Fibroblast of mammary gland (primary cell): ENCODE measurements around the gene HSF2.

Experiments
- DNase-seq: peaks from one replicate; pipeline ENCODE4 v3.0.0-alpha.2; 2010; ENCODE audit warnings: low read depth
- H3K4me3 ChIP-seq: 2 replicates; pipeline ENCODE4 v1.5.1; 2011; ENCODE audit warnings: low read depth, mild to moderate bottlenecking, low read length, moderate library complexity; ENCODE audit not compliant: control insufficient read depth
- TF ChIP-seq, protein P1 (sequence below): conservative IDR thresholded peaks from 2 replicates; pipeline ENCODE4 v1.5.1; 2011; ENCODE audit warnings: low read depth, low read length, inconsistent platforms; ENCODE audit not compliant: control insufficient read depth, insufficient read depth

The HSF2 gene

DNA sequence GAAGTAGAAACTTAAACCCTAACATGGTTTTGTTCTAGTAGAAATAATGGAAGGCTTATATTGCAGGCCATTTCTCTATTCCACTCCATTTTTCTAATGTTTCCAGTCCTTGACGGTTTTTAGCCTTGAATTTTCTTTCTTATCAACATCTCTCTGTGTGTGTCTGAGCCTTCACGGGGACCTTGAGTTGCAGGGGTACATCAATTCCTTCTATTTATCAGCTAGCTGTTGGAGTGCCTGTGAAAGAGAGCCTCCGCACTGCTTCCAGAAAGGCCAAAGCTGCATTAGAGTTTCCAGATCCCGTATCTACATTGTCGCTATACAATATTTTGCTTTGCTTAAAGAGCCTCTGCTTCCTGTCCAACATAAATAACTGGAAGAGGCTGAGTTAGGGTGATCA lies 5.4 kb upstream of the HSF2 start:
- TF ChIP-seq, protein P1, sequence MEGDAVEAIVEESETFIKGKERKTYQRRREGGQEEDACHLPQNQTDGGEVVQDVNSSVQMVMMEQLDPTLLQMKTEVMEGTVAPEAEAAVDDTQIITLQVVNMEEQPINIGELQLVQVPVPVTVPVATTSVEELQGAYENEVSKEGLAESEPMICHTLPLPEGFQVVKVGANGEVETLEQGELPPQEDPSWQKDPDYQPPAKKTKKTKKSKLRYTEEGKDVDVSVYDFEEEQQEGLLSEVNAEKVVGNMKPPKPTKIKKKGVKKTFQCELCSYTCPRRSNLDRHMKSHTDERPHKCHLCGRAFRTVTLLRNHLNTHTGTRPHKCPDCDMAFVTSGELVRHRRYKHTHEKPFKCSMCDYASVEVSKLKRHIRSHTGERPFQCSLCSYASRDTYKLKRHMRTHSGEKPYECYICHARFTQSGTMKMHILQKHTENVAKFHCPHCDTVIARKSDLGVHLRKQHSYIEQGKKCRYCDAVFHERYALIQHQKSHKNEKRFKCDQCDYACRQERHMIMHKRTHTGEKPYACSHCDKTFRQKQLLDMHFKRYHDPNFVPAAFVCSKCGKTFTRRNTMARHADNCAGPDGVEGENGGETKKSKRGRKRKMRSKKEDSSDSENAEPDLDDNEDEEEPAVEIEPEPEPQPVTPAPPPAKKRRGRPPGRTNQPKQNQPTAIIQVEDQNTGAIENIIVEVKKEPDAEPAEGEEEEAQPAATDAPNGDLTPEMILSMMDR, result no peak
- H3K4me3 ChIP-seq, result no peak overlapping the region
- no peak for DNase-seq

- DNase-seq, result no peak
- peak overlapping the region; percentile 28 for H3K4me3 ChIP-seq
These were observed 451 bp upstream of the HSF2 start for GRCh38 chr6:122399055-122399347.

DNA sequence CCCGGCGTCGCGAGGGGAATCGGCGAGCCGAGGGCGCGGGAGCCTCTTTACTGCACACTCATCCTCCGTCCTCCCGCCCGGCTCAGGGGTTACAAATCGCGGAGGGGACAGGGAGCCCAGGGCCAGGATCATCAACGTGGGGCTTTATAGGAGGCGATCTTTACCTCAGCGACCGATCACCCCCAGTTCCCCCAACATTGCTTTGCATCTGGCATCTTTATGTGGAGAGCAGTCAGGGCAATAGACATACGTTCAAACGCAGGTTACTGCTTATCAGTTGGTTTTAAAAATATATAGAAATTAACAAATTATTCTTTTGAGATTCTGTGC lies 634 bp downstream of the HSF2 start:
- peak; percentile 14 for DNase-seq
- TF ChIP-seq, protein P1, result no peak
- H3K4me3 ChIP-seq, result peak overlapping the region; percentile 91

More at GRCh38 chr6:122399055-122399347, 451 bp upstream of the HSF2 start:
- TF ChIP-seq, protein P1, result no peak

DNA sequence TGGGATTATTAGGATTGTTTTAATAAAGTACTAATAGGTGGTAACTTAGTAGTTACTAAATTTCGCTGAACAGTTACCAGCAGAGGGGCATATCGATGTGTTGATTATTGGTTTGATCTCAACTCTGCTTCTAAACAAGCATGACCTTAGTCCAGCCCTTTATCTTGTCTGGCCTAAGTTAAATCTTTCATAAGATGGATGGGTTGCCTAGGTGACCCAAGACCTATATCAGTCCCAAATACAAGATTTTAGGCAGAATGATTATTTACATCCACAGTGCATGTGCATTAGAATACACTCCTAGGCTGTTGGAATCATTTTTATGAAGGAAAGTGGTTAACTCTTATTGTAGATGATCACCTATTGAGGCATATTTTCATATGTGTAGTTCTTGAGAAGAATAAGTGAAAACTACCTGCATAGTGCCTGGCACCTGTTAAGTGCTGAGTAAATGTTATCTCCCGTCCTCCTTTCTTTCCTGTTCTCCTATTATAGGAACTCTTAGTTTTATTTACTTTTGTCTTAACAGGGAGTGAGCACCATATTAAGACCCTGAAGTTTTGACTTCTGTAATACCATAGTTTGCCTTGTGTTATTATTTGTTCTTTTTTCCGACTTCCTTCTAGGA lies 1.1 kb downstream of the HSF2 start:
- DNase-seq, result peak; percentile 12
- TF ChIP-seq, protein P1, result no peak
- peak overlapping the region; percentile 91 for H3K4me3 ChIP-seq

- TF ChIP-seq, protein P1, result no peak
- no peak overlapping the region for H3K4me3 ChIP-seq
- DNase-seq, result no peak
These were observed 1.7 kb downstream of the HSF2 start for GRCh38 chr6:122401104-122401503.

DNA sequence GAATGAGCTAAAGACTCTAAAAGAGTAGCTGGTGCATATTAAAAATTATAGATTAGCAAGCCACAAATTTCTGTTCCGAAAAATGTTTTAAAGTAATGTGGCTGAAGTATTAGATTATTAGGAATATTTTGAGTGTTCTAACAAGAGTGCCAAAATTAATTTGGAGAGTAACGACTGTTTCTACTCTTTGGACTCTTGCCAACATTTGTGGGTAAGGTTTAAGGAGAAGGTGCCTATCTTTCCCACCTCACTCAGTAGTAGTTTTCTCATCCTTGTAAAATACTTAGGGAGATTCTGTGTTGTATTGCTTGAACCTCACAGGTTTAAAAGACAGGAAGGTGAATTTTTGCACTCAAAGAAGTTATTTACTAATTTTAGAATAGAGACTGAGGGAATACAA lies 5.0 kb downstream of the HSF2 start:
- no peak overlapping the region for H3K4me3 ChIP-seq
- TF ChIP-seq, protein P1, result no peak
- DNase-seq, result no peak

DNA sequence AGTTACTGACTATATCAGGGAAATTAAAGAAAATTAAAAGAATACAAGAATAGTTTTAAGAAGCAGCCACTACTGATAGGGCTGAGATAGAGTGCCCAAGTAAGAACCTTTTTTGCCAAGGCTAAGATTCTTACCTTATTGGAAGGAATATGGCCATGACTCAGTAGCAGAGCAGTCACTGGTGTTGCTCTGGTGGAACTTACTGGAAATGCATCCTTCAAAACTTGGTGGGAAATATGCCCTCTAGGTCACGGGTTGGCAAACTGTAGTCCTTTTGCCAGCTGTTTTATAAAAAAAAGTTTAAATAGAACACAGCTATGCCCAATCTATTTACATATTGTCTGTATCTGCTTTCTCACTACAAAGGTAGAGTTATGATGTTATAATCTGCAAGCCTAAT lies 6.0 kb downstream of the HSF2 start:
- DNase-seq, result peak; percentile 48
- H3K4me3 ChIP-seq, result no peak overlapping the region
- TF ChIP-seq, protein P1, result peak; percentile 29
